HG02938 (cell line): ENCODE results near the gene QSOX1.

Experiments used
- ATAC-seq: cut with Tn5 transposase; IDR thresholded peaks from one replicate; pipeline ENCODE4 v1.9.1; 2021; ENCODE audit warnings: mild to moderate bottlenecking, moderate library complexity; ENCODE audit not compliant: unreplicated experiment

The QSOX1 gene

GRCh38 chr1:180208264-180208663 lies 53.6 kb downstream of the QSOX1 start:
- no peak for ATAC-seq

GRCh38 chr1:180210008-180210620 lies 55.4 kb downstream of the QSOX1 start:
- no peak for ATAC-seq

- no peak for ATAC-seq
These were observed 56.6 kb downstream of the QSOX1 start for GRCh38 chr1:180211156-180211859.

- no peak for ATAC-seq
These were observed 57.2 kb downstream of the QSOX1 start for GRCh38 chr1:180211860-180212229.

GRCh38 chr1:180213401-180214170 lies 58.9 kb downstream of the QSOX1 start:
- ATAC-seq, result no peak

- ATAC-seq, result no peak
These were observed 61.4 kb downstream of the QSOX1 start for GRCh38 chr1:180215856-180216625.

GRCh38 chr1:180217006-180217405 lies 62.3 kb downstream of the QSOX1 start:
- no peak for ATAC-seq

GRCh38 chr1:180218806-180219765 lies 64.4 kb downstream of the QSOX1 start:
- no peak for ATAC-seq

GRCh38 chr1:180219776-180220175 lies 65.1 kb downstream of the QSOX1 start:
- no peak for ATAC-seq

- no peak for ATAC-seq
These were observed 66.8 kb downstream of the QSOX1 start for GRCh38 chr1:180221462-180221861.

- no peak for ATAC-seq
These were observed 70.2 kb downstream of the QSOX1 start for GRCh38 chr1:180224902-180225301.

GRCh38 chr1:180225403-180225802 lies 70.7 kb downstream of the QSOX1 start:
- ATAC-seq, result no peak

GRCh38 chr1:180227861-180228647 lies 73.4 kb downstream of the QSOX1 start:
- ATAC-seq, result no peak

GRCh38 chr1:180228648-180229482 lies 74.2 kb downstream of the QSOX1 start:
- ATAC-seq, result no peak

GRCh38 chr1:180229483-180230415 lies 75.1 kb downstream of the QSOX1 start, which contains the start of gene LHX4:
TSS of gene LHX4 (plus strand) at chr1:180230264. CDS start at chr1:180230530, 266 bp downstream.
- ATAC-seq, result no peak

- no peak for ATAC-seq
These were observed 75.7 kb downstream of the QSOX1 start for GRCh38 chr1:180230416-180230790.

GRCh38 chr1:180230791-180231505 lies 76.3 kb downstream of the QSOX1 start:
- ATAC-seq, result no peak
